HUDEP-2 (cell line): ENCODE measurements around the gene CIT.

Experiments used
- DNase-seq, 76 experiments: peaks; one replicate each; lab custom pipeline; 2025; ENCODE audit not compliant: unreplicated experiment in 76 of 76; lab: John Stamatoyannopoulos, UW

Gene CIT

GRCh38 chr12:119857041-119857591 is 20.0 kb downstream of the CIT start:
- DNase-seq: no peak

DNA sequence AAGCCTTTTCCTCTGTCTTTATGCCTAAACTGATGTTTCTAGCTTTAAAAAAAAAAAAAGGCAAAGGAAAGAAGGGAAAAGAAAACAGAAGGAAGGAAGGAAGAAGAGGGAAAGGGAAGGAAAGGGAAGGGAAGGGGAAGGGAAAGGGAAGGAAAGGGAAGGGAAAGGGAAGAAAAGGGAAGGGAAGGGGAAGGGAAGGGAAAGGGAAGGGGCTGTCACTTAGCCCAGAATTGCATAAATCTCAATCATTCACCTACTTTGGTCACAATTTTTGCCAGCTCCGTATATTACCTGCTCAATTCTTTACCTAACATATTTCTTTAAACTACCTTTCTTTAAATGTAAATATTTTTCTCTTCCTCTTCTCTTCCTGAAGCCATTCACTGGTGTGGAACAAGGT is 26.8 kb downstream of the CIT start:
- no peak for DNase-seq

- peak in 9 of 76 experiments; percentile 3 to 75 (median 39) for DNase-seq
These were observed 34.0 kb downstream of the CIT start for GRCh38 chr12:119843100-119843499.

GRCh38 chr12:119842380-119842779 is 34.7 kb downstream of the CIT start:
- DNase-seq: no peak

DNA sequence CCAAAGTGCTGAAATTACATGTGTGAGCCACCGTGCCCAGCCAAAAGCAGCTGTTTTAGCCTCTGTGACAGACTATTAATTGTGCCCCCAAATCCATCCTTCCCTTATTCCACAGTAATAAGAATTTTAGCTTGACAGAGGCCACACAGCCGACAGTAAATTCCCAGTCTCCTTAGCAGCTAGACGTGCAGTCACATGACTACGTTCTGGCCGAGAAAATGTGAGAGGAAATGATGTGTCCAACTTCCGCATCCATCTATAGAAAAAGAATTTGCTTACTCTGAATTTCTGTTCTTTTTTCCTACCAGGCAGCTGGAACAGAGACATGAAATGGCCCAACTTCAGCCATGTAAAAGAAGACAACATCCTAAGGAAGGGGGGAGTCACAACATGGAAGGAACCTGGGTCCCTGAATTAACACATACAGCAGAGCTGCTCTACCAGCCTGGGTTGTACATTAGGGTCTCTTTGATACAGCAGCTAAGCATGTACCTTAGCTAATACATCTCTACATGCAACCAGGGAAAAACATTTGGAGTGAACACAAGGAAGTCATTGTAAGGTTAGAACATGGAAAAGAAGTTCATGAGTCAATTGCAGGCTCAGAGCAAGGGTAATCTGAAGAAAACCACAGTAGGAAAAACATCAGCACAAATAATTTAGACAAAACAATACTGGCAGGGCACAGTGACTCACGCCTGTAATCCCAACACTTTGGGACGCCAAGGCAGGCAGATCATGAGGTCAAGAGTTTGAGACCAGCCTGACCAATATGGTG is 35.5 kb downstream of the CIT start:
- DNase-seq: no peak

DNA sequence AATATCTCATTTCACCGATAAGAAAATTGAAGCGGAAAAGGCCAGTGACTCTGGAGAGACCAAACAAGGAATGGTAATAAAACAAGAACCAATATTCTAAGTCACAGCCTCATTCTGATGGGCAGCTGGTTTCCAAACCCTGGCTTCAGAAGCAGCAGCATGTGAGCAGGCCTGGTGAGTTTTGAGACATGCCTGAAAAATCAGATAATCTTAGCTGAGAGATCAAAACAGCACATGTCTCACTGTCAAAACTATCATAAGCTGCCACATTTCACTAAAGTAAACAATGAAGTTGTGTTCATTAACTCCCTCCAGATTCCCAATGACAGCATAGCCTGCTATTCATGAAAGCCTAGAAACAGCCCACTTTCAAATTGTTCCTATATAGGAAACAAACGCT is 36.5 kb downstream of the CIT start:
- DNase-seq: no peak

- DNase-seq: no peak
These were observed 37.0 kb downstream of the CIT start for GRCh38 chr12:119840168-119840567.

GRCh38 chr12:119838826-119839600 is 38.1 kb downstream of the CIT start:
- DNase-seq: no peak

DNA sequence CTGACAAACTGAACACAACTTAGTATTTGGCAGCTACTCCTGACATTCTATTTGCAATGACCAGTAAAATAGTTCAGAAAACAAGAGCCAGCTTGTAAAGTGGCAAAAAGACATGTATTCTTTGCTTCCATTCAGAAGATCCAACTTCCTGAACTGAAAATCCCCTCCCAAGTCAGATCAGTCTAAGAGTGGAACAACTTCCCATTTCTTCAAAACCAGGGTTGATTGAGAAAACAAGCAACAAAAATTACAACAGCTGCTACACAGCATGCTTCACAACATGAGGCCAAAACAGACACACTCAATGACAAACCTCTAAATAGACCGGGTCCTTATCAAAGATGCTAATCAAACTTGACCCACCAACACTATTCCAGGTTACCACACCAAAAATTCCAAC is 40.3 kb downstream of the CIT start:
- no peak for DNase-seq

- no peak for DNase-seq
These were observed 42.1 kb downstream of the CIT start for GRCh38 chr12:119835068-119835467.

DNA sequence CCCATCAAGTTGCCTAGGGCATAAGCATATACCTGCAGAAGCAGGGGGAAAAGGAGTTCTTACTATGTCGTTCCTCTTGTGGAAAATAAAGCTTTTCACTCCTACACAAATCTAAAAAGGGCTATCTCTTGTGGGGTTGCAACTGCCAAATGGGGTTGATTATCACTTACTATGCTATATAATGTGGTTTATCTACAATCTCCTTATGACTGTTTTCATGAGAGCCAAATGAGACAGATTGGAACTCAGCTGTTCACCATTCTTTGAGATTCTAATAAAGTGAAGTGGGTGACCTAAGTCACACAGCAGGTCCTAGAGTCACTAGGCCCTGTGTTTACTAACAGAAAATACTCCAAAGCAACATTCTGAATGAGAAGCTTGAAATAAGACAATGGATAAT is 47.7 kb downstream of the CIT start:
- peak in 3 of 76 experiments; percentile 2 to 16 (median 8) for DNase-seq

GRCh38 chr12:119828300-119828699 is 48.8 kb downstream of the CIT start:
- no peak for DNase-seq

DNA sequence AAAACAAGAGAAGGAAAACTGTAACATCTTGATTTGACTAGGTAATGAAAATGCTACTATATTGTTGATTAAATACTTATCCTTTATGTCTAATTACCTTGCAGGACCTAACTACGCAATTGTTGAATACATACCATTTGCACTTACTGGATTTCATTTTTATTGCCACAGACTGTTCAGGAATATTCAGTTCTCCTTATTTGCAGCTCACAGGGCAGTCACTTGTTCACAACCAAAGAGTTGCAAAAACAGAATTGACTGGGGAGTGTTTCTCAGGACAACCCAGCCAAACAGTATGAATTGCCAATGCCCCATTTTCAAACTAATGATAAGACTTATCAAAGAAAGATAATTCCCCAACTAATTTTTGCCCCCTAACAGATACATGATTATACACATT is 49.4 kb downstream of the CIT start:
- no peak for DNase-seq

DNA sequence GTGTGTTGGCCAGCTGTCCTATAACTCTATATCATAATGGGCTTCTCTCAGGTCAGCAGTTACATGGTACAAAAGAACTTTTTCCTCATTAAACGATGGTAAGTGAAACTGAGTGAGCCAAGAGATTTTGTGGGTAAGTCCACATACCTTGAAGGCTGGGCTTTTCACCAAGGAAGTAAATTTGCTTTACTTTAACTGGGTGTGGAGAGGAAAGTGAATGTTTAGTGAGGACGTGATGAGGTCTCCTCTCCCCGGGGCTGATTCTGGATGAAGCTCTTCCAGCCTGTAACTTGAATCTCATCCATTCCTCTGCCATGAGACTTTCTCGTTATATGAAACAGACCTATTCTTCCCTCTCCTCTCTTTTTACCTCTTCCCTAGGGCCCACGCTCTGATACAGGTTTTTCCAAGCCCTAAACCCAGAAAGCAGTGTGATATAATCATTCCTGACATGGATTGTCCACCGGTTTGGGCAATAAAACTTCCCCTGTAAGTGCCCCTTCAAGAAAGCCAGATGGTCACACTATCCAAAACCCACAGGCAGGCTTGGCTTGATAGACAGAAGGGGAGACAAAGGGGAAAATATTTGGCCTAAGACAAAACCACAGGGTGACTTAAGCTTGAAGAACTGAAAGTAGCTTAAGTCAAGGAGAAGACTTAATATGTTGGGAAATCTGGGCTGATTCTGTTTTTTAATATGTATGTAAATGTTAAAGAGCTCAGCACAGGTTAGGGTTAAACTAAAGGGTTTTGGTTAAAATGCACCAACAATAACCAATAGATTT is 50.3 kb downstream of the CIT start:
- DNase-seq: no peak

- DNase-seq: no peak
These were observed 51.9 kb downstream of the CIT start for GRCh38 chr12:119825262-119825661.

DNA sequence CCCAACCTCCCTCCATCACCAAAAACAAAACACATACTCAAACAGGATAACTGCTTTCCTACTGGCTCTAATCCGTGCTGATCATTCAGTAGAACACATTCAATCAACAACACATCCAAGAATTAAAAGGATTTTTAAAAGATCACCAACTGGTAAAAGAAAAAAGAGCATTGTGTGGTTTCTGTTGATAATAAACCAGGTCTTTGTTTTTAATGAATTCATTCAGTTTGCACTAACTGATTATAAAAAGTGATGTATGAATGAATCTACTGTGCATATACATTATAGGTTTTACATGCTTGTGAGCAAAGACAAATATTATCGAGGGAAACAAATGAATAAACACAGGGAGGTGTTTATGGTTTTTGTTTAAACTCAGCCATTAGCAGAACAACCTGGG is 55.1 kb downstream of the CIT start:
- no peak for DNase-seq

- no peak for DNase-seq
These were observed 57.8 kb downstream of the CIT start for GRCh38 chr12:119819322-119819721.

- no peak for DNase-seq
These were observed 59.4 kb downstream of the CIT start for GRCh38 chr12:119817546-119818343.

GRCh38 chr12:119809023-119809422 is 68.1 kb downstream of the CIT start:
- no peak for DNase-seq

DNA sequence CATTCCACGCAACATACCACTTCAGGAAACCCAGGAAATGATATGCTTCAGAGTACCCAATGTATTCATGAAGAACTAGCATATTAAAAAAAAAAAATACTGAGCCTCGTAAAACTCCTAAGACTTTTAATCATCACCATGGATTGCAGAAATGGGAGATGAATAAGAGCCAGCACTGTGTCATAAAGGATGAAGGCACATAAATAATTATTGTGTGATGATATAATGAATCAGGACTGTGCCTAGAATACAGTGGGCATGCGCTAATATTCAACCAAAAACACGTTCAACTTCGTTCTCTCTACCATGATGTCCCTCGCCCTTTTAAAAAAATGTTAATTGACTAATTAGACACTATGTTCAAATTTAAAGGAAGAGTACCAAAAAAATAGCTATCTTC is 68.7 kb downstream of the CIT start:
- no peak for DNase-seq
